K562 (cell line): ENCODE results near the gene PSD4. TPM values are rescaled to one million over a fixed set of nuclear protein-coding genes. Genes with fewer than 3 reads are reported as not detected.

Experiments
- ATAC-seq: fragments of 200-7000 bp; cut with Tn5 transposase; 3 replicates; pipeline ENCODE4 v1.9.1; 2020; ENCODE audit warnings: moderate library complexity
- BruUV-seq: library from RNA; stranded (reverse); fragments of 400-500 nt; replicated peaks from 2 replicates; lab custom pipeline; 2021; lab: Mats Ljungman, UMichigan
- CTCF ChIA-PET: fragments of 300-600 bp; formaldehyde crosslinking; extraction: SDS; loops from one replicate; lab custom pipeline; 2021; ENCODE audit warnings: low intra/inter-chr PET ratio; lab: Yijun Ruan, JAX
- POLR2A ChIA-PET: fragments of 300-600, 350-650 bp; sonication (Branson Sonifier 250); formaldehyde crosslinking; extraction: SDS; loops from one replicate; lab custom pipeline; 2021; ENCODE audit warnings: antibody characterized with exemption, inconsistent platforms; lab: Yijun Ruan, JAX
- DNase-seq, 4 experiments: peaks; one replicate each; pipeline versions ENCODE4 v3.0.0 to v3.0.0-alpha.2; 2011 to 2018; ENCODE audit warnings: low spot score in 3 of 4, mixed read lengths in 3 of 4; ENCODE audit errors: extremely low read depth in 1 of 4
- FAIRE-seq: peaks from 2 replicates; lab custom pipeline; 2011; peaks lifted over from hg19 to GRCh38; lab: Jason Lieb, UNC
- H2AFZ ChIP-seq: 2 replicates; pipeline ENCODE4 v1.6.0; 2011; ENCODE audit warnings: low read depth, low read length, control low read depth, inconsistent platforms
- H3K27ac ChIP-seq: fragments of 200-600 bp; 3 replicates; pipeline ENCODE4 v1.8.0; 2011; ENCODE audit warnings: low read depth, mild to moderate bottlenecking, control low read depth, inconsistent platforms, low read length, moderate library complexity, mixed read lengths; ENCODE audit errors: extremely low read depth
- H3K27me3 ChIP-seq, 2 experiments: fragments of 300-600 bp in 1 of 2; 2 replicates in 1 of 2; 3 replicates in 1 of 2; pipeline versions ENCODE4 v1.6.0 to v1.8.0; 2011; ENCODE audit warnings: inconsistent platforms in 2 of 2, low read length in 2 of 2, mild to moderate bottlenecking in 1 of 2, mixed read lengths in 1 of 2, moderate library complexity in 1 of 2; ENCODE audit not compliant: control insufficient read depth in 2 of 2, insufficient read depth in 2 of 2
- H3K36me3 ChIP-seq: fragments of 300-600 bp; 3 replicates; pipeline ENCODE4 v1.8.0; 2011; ENCODE audit warnings: mild to moderate bottlenecking, low read length, inconsistent platforms; ENCODE audit not compliant: control insufficient read depth, insufficient read depth
- H3K4me1 ChIP-seq, 2 experiments: fragments of 200-600 bp in 1 of 2; replicated peaks in 1 of 2; 2 replicates in 1 of 2; 3 replicates in 1 of 2; pipeline versions ENCODE4 v1.5.1 to v1.8.0; 2011; ENCODE audit warnings: inconsistent platforms in 2 of 2, low read length in 2 of 2, mild to moderate bottlenecking in 1 of 2, mixed read lengths in 1 of 2, moderate library complexity in 1 of 2; ENCODE audit not compliant: control insufficient read depth in 2 of 2, insufficient read depth in 2 of 2
- H3K4me2 ChIP-seq: 2 replicates; pipeline ENCODE4 v1.6.1; 2011; ENCODE audit warnings: low read length, control low read depth, inconsistent platforms, mixed read lengths; ENCODE audit not compliant: insufficient read depth
- H3K4me3 ChIP-seq: fragments of 200-600 bp; sonication (generic), shearing (Covaris generic); 2 replicates; pipeline ENCODE4 v1.5.1; 2016; ENCODE audit warnings: control low read depth, inconsistent platforms
- H3K79me2 ChIP-seq: fragments of 200-600 bp; 3 replicates; pipeline ENCODE4 v1.8.0; 2011; ENCODE audit warnings: low read length, inconsistent platforms; ENCODE audit not compliant: control insufficient read depth, insufficient read depth
- H3K9ac ChIP-seq, 2 experiments: 2 replicates each; pipeline versions ENCODE4 v1.6.0 to v1.6.1; 2011; ENCODE audit warnings: low read depth in 2 of 2, low read length in 2 of 2, control low read depth in 1 of 2, inconsistent platforms in 1 of 2, mild to moderate bottlenecking in 1 of 2, mixed read lengths in 1 of 2; ENCODE audit not compliant: insufficient read depth in 1 of 2
- H3K9me1 ChIP-seq: one replicate; pipeline ENCODE4 v1.6.0; 2011; ENCODE audit warnings: inconsistent platforms, mild to moderate bottlenecking, low read length, moderate library complexity; ENCODE audit not compliant: control insufficient read depth, insufficient read depth
- H3K9me3 ChIP-seq: replicated peaks from 2 replicates; pipeline ENCODE4 v1.5.1; 2011; ENCODE audit warnings: low read depth, low read length, inconsistent platforms; ENCODE audit not compliant: control insufficient read depth, insufficient read depth
- H4K20me1 ChIP-seq: replicated peaks from 2 replicates; pipeline ENCODE4 v1.6.1; 2011; ENCODE audit warnings: low read length, inconsistent platforms, mixed read lengths; ENCODE audit not compliant: control insufficient read depth, insufficient read depth
- DPF2 ChIP-seq: fragments of 450-650 bp; IDR thresholded peaks from 2 replicates; pipeline ENCODE4 v1.6.1; 2016
- FOXJ2 ChIP-seq: fragments of 200-800 bp; sonication (Bioruptor generic); IDR thresholded peaks from 2 replicates; pipeline ENCODE4 v1.6.1; 2016; ENCODE audit warnings: missing genetic modification characterization, missing compliant biosample characterization
- ILF3 ChIP-seq: fragments of 450-650 bp; IDR thresholded peaks from 2 replicates; pipeline ENCODE4 v1.6.1; 2018; ENCODE audit warnings: antibody characterized with exemption, mild to moderate bottlenecking, moderate library complexity, borderline replicate concordance
- RAD21 ChIP-seq, 2 experiments: fragments of 250-450 bp in 1 of 2; fragments of 450-650 bp in 1 of 2; sonication (Bioruptor Pico) in 1 of 2; formaldehyde crosslinking in 1 of 2; IDR thresholded peaks in 1 of 2; conservative IDR thresholded peaks in 1 of 2; 2 replicates each; pipeline versions ENCODE4 v1.4.0 to v1.8.0; 2020 to 2022; ENCODE audit warnings: mild to moderate bottlenecking in 2 of 2, moderate library complexity in 1 of 2
- SLC30A9 ChIP-seq: fragments of 250-450 bp; sonication (Bioruptor Pico); IDR thresholded peaks from 2 replicates; pipeline ENCODE4 v1.8.0; 2022; ENCODE audit warnings: mild to moderate bottlenecking, moderate library complexity
- SP2 ChIP-seq: IDR thresholded peaks from 2 replicates; pipeline ENCODE4 v1.6.1; 2011; ENCODE audit warnings: mild to moderate bottlenecking, low read depth, low read length, moderate library complexity; ENCODE audit not compliant: poor library complexity, severe bottlenecking; ENCODE audit errors: extremely low read depth
- SREBF1 ChIP-seq: fragments of 150-350 bp; IDR thresholded peaks from 2 replicates; pipeline ENCODE4 v1.6.1; 2014; ENCODE audit warnings: antibody characterized with exemption, low read depth, low read length, borderline replicate concordance
- TEAD2 ChIP-seq: fragments of 450-650 bp; IDR thresholded peaks from 2 replicates; pipeline ENCODE4 v1.6.1; 2016; ENCODE audit warnings: missing genetic modification characterization, control low read depth, missing compliant biosample characterization
- TRIM24 ChIP-seq, 2 experiments: fragments of 450-650 bp; IDR thresholded peaks; 2 replicates each; pipeline ENCODE4 v1.6.1; 2016
- YY1 ChIP-seq, 3 experiments: IDR thresholded peaks; 2 replicates each; pipeline ENCODE4 v1.6.1; 2011; ENCODE audit warnings: low read length in 2 of 3, mild to moderate bottlenecking in 2 of 3, moderate library complexity in 2 of 3, borderline replicate concordance in 1 of 3, control low read depth in 1 of 3, low read depth in 1 of 3; ENCODE audit not compliant: insufficient read depth in 3 of 3, insufficient replicate concordance in 2 of 3, control insufficient read depth in 1 of 3, insufficient read length in 1 of 3; ENCODE audit errors: extremely low read depth in 1 of 3
- ZC3H8 ChIP-seq: fragments of 450-650 bp; IDR thresholded peaks from 2 replicates; pipeline ENCODE4 v1.6.1; 2017
- ZNF830 ChIP-seq: fragments of 250-450 bp; sonication (Bioruptor Pico); IDR thresholded peaks from 2 replicates; pipeline ENCODE4 v1.5.0; 2021; ENCODE audit warnings: mild to moderate bottlenecking
- WGBS: fragments of 100-300 bp; shearing (Covaris generic); methylation state at CpG from one replicate; pipeline ENCODE4 v1.1.6; 2016; ENCODE audit warnings: low coverage, mixed read lengths; ENCODE audit not compliant: insufficient coverage; ENCODE audit errors: missing lambda C conversion rate; 5-methylcytosine and 5-hydroxymethylcytosine counted together
- in situ Hi-C: fragments of 300-500 bp; cut with MboI; formaldehyde crosslinking; loops from 4 replicates; pipeline ENCODE4 v1.15.0; 2018; ENCODE audit warnings: inconsistent platforms, mixed read lengths
- intact Hi-C: fragments of 100-400 bp; cut with micrococcal nuclease; formaldehyde crosslinking; loops from 2 replicates; pipeline ENCODE4 v1.14.2; 2022
- polyA plus RNA-seq, 8 experiments: library from polyadenylated mRNA; depleted of rRNA in 4 of 8; stranded (reverse) in 5 of 8; unstranded in 3 of 8; fragments of >200 nt; fragmentation: Nextera tagmentation in 2 of 8; fragmentation: Illumina TruSeq in 1 of 8; extraction: Ambion mirVana in 2 of 8; extraction: Trizol in 1 of 8; gene quantifications; 2 replicates each; pipeline versions ENCODE4 v1.2.1 to v1.2.3, GENCODE V29; 2011 to 2014; ENCODE audit warnings: inconsistent platforms in 1 of 8, missing spikeins in 1 of 8
- total RNA-seq, 7 experiments: library from RNA; depleted of rRNA in 6 of 7; stranded (reverse); fragments of >200 nt in 6 of 7; fragmentation: Illumina TruSeq in 2 of 7; extraction: Trizol in 2 of 7; gene quantifications; 2 replicates each; pipeline versions ENCODE4 v1.2.1 to v1.2.3, GENCODE V29; 2011 to 2021; ENCODE audit warnings: low replicate concordance in 1 of 7
- TF ChIP-seq, protein P1 (sequence below), 3 experiments: IDR thresholded peaks in 2 of 3; conservative IDR thresholded peaks in 1 of 3; 2 replicates each; pipeline ENCODE4 v1.5.1; 2011 to 2012; ENCODE audit warnings: low read length in 3 of 3, mild to moderate bottlenecking in 3 of 3, control low read depth in 2 of 3, improper control_type of control experiment in 1 of 3, inconsistent platforms in 1 of 3, low read depth in 1 of 3, mixed read lengths in 1 of 3, moderate library complexity in 1 of 3; ENCODE audit not compliant: insufficient read depth in 2 of 3
- TF ChIP-seq, protein P2 (sequence below): fragments of 250-450 bp; sonication (Bioruptor Pico); IDR thresholded peaks from 2 replicates; pipeline ENCODE4 v1.5.0; 2020; ENCODE audit warnings: mild to moderate bottlenecking
- TF ChIP-seq, protein P3 (sequence below), 2 experiments: fragments of 450-650 bp in 1 of 2; sonication (generic) in 1 of 2; formaldehyde crosslinking; conservative IDR thresholded peaks; 2 replicates each; pipeline versions ENCODE4 v1.4.0 to v1.8.1; 2020 to 2022; ENCODE audit warnings: mild to moderate bottlenecking in 1 of 2, missing genetic modification reagents in 1 of 2

PSD4 gene
- total and polyA plus RNA-seq, 9 of the 15 experiments (the other 6 are each of a cell fraction or from before 2014, with no cell fraction given), result 0.46 to 54.0 (median 20.8) TPM

DNA sequence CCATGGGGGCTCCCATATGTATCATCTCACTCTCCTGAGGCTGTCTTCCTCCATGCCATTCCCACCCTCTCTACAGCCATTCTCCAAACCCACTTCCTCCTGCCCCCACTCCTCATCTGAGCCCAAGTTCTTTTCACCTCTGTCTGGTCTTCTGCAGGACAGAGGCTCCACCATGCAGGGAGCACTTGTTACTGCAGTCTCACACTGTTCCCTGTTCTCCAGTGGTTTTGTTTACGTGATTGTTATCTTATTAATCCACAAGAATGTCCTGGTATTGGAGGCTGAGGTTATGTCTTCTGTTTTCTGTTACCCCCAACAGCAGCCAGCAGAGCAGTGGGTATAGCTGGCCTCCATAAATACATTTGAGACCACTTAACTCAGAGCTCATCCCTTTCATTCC is 53.5 kb downstream of the PSD4 start:
- H3K9me3 ChIP-seq, result no peaks in the 10 kb centered on the region
- peaks cover 6 to 9% of the 10 kb centered on the region in 2 experiments; a peak in 3 of 5 replicates for H3K4me1 ChIP-seq
- ChIA-PET POLR2A (interaction anchor here (1.0 kb wide), 1 partner anchor 23 kb away, joined by 4 read pairs; no protein-coding TSS in a partner anchor), CTCF (interaction anchor here (0.6 kb wide), 1 partner anchor 89 kb away, joined by 3 read pairs; no protein-coding TSS in a partner anchor)
- in situ Hi-C loops (no loop called here), intact Hi-C loops (loop anchor here (5.0 kb wide), 1 partner anchor 90 kb away; no protein-coding TSS in a partner anchor)
- TF ChIP-seq FOXJ2 (tag) (no peak), ILF3 (no peak), TRIM24 (IDR thresholded peaks at IDR 0.05) (no peak), SREBF1 (no peak), DPF2 (no peak), TEAD2 (tag) (no peak), SP2 (no peak), SLC30A9 (CRISPR knock-in tag) (no peak), ZC3H8 (no peak), RAD21 (CRISPR knock-in tag; conservative IDR thresholded peaks at IDR 0.05 in 1 of 2, IDR thresholded peaks at IDR 0.05 in 1 of 2) (peak; percentile 33 to 39; a peak in 3 of 4 replicates), YY1 (IDR thresholded peaks at IDR 0.05; ENCODE audit: borderline replicate concordance in 1 of 3, control insufficient read depth in 1 of 3, extremely low read depth in 1 of 3, insufficient read depth in 3 of 3, insufficient read length in 1 of 3, insufficient replicate concordance in 2 of 3, low read depth in 1 of 3, low read length in 2 of 3) (no peak), ZNF830 (CRISPR knock-in tag) (no peak)
- TF ChIP-seq, protein P1, sequence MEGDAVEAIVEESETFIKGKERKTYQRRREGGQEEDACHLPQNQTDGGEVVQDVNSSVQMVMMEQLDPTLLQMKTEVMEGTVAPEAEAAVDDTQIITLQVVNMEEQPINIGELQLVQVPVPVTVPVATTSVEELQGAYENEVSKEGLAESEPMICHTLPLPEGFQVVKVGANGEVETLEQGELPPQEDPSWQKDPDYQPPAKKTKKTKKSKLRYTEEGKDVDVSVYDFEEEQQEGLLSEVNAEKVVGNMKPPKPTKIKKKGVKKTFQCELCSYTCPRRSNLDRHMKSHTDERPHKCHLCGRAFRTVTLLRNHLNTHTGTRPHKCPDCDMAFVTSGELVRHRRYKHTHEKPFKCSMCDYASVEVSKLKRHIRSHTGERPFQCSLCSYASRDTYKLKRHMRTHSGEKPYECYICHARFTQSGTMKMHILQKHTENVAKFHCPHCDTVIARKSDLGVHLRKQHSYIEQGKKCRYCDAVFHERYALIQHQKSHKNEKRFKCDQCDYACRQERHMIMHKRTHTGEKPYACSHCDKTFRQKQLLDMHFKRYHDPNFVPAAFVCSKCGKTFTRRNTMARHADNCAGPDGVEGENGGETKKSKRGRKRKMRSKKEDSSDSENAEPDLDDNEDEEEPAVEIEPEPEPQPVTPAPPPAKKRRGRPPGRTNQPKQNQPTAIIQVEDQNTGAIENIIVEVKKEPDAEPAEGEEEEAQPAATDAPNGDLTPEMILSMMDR (IDR thresholded peaks at IDR 0.05 in 2 of 3, conservative IDR thresholded peaks at IDR 0.05 in 1 of 3; ENCODE audit: insufficient read depth in 2 of 3, low read depth in 1 of 3, low read length in 3 of 3), result peak in 1 of 3 experiments; percentile 36; a peak in 2 of 6 replicates
- TF ChIP-seq, protein P2, sequence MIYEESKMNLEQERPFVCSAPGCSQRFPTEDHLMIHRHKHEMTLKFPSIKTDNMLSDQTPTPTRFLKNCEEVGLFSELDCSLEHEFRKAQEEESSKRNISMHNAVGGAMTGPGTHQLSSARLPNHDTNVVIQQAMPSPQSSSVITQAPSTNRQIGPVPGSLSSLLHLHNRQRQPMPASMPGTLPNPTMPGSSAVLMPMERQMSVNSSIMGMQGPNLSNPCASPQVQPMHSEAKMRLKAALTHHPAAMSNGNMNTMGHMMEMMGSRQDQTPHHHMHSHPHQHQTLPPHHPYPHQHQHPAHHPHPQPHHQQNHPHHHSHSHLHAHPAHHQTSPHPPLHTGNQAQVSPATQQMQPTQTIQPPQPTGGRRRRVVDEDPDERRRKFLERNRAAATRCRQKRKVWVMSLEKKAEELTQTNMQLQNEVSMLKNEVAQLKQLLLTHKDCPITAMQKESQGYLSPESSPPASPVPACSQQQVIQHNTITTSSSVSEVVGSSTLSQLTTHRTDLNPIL (CRISPR knock-in tag), result no peak
- TF ChIP-seq, protein P3, sequence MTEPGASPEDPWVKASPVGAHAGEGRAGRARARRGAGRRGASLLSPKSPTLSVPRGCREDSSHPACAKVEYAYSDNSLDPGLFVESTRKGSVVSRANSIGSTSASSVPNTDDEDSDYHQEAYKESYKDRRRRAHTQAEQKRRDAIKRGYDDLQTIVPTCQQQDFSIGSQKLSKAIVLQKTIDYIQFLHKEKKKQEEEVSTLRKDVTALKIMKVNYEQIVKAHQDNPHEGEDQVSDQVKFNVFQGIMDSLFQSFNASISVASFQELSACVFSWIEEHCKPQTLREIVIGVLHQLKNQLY (CRISPR knock-in tag; conservative IDR thresholded peaks at IDR 0.05), result no peak
- no peak overlapping the region for H3K4me3 ChIP-seq
- no peak overlapping the region for H3K4me2 ChIP-seq
- WGBS, result 0% methylated on average over 1 of the region's 1 CpG
- H3K27me3 ChIP-seq, result 0 out of 5 replicates have a peak, but pooled peaks cover 0 to 3% of the 10 kb centered on the region in 2 experiments
- FAIRE-seq (no peak), DNase-seq (no peak), ATAC-seq (peak; percentile 43; the same call in 2 of the 3 replicates)
- no peaks in the 10 kb centered on the region for H4K20me1 ChIP-seq
- H3K79me2 ChIP-seq, result no peaks in the 10 kb centered on the region
- no peak overlapping the region for H3K9ac ChIP-seq
- no TSS peak for BruUV-seq
- H3K36me3 ChIP-seq, result no peaks in the 10 kb centered on the region
- no peak overlapping the region for H3K27ac ChIP-seq
- H3K9me1 ChIP-seq, result no peaks in the 10 kb centered on the region
- no peak overlapping the region for H2AFZ ChIP-seq
